IPS DF 4.7 (cell line): ENCODE measurements around the gene SLAIN2.
"Not testable (repeated sequence)": the region's sequence is repeated elsewhere in the genome, so short reads cannot be mapped to it uniquely, and the experiment has no call there.

Experiments
- DNase-seq: peaks from one replicate; pipeline ENCODE4 v3.0.0-alpha.2; 2013; ENCODE audit warnings: low spot score; ENCODE audit errors: extremely low read depth

Gene SLAIN2

DNA sequence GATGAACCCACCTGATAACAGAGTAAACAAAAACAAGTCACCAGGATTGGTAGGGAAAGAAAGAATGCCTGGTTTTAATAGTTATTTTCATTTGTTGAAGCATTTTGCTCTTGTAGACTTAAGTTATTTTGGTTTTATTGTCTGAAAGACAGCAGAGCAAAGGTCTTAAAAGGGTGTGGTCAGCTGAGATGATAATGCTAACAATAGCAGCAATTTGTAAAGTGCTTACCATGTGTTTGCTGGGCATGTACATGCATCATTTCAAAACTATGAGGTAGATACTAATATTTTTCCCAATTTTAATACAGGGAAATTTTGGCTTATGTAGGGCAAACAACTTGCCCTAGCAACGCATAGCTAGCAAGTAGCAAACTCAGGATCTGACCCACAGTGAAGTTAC is 95.0 kb downstream of the SLAIN2 start:
- DNase-seq: no peak

DNA sequence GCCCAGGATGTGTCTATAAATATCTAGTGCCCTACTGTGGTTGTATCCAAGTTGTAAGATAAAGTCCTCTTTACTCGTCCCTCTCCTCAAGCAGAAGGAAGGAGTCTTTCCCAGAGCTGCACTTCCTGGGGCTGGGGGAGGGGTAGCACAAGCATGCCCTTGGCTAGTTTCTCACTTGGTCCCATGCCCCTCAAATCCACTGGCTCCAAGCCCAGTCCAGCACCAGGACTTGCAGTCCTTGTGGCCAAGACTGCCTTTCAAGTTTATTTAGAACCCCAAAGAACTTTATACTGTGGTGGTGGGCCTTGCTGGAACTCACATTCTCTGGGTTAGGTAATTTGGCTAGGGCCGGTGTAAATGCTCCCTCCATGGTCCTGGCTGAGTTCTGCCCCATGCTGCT is 98.7 kb downstream of the SLAIN2 start:
- DNase-seq: no peak

DNA sequence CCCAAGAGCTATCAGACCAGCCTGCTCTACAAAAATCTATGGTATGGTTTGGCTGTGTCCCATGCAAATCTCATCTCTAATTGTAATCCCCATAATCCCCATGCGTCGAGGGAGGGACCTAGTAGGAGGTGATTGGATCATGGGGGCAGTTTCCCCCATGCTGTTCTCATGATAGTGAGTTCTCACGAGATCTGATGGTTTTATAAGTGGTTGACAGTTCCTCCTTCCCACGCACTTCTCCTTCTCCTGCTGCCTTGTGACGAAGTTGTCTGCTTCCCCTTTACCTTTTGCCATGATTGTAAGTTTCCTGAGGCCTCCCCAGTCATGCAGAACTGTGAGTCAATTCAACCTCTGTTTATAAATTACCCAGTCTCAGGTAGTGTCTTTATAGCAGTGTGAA is 99.6 kb downstream of the SLAIN2 start:
- not testable (repeated sequence) for DNase-seq

DNA sequence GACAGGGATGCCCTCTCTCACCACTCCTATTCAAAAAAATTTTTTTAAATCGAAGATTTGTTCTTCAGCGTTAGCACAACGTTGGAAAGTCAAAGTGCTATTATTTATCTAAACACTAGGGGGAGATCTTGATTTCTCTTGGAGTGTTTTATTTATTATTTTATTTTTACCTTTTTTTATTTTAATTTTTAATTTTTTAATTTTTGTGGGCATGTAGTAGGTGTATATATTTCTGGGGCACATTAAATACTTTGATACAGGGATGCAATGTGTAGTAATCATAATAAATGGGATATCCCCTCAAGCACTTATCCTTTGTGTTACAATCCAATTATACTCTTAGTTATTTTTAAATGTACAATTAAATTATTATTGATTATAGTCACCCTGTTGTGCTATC is 104.4 kb downstream of the SLAIN2 start:
- DNase-seq: no peak

DNA sequence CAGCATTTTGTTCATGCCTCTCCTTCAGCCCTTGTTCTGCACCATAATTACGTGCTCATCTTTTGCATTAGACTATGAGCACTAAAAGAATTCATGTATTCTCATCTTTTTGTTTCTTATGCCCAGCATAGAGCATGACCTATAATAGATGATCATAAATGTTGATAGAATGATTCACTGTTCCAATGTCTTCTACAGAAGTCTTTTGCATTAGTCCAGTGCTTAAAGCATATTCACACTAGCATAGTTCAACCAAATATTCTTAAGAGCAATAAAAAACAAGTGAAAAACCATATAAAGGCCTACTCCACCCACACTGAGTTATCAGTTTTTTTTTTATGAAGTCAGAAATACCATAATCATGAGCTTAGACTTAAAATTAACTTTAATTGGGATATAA is 105.3 kb downstream of the SLAIN2 start:
- no peak for DNase-seq

DNA sequence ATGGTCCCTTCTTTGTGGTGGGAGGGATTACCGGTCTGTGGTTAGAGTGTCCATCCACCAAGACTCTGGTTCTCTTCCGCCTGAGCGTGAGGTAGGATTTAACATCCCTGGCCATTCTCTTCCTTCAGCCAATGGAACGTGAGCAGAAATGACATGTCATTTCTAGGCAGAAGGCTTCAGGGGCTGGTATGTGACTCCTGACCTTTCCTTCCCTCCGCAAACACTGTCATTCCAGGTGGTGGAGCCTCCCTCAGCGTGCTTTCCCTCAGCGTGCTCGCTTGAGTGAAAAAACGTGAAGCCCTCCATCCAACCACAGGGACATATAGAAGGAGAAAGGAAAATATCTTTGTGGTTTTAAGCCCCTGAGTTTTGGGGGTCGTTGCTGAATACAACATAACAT is 107.8 kb downstream of the SLAIN2 start:
- no peak for DNase-seq

DNA sequence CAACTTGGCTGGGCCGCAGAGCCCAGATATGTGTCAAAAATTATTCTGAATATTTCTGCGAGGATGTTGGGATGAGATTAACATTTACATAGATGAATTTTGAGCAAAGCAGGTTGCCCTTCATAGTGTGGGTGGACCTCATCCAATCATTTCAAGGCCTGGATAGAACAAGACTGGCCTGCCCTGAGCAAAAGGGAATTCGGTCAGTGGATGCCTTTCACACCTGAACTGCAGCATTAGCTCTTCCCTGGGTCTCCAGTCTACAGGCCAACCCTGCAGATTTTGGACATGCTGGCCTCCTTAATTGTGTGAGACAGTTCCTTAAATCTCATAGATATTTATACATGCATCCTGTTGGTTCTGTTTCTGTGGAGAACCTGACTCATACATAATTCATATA is 109.4 kb downstream of the SLAIN2 start:
- DNase-seq: no peak

DNA sequence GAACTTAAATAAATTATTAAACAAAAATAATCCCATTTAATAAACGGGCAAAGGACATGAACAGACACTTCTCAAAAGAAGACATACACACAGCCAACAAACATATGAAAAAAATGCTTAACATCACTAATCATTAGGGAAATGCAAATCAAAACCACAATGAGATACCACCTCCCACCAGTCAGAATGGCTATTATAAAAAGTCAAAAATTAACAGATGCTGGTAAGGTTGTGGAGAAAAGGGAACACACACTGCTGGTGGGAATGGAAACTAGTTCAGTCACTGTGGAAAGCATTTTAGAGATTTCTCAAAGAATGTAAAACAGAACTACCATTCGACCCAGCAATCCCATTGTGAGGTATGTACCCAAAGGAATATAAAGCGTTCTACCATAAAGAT is 110.3 kb downstream of the SLAIN2 start:
- not testable (repeated sequence) for DNase-seq

DNA sequence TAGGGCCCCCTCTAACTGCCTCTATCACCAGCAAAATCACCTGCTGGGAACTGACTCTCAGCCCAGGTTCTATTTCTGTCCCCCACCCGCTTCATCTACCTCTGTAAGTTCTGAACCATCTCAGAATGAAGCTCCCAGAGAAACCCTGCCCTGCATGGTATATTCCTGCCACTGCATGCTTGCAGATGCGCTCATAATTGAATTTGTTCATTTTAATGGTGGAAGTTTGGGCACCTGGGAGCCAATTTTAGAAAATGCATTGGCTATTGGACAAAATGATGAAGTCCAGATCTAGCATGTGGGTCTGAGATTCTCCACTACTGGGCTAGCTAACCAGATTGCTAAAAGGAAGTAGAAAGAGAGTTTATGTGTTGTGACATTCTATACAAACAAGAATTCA is 113.3 kb downstream of the SLAIN2 start:
- DNase-seq: no peak

DNA sequence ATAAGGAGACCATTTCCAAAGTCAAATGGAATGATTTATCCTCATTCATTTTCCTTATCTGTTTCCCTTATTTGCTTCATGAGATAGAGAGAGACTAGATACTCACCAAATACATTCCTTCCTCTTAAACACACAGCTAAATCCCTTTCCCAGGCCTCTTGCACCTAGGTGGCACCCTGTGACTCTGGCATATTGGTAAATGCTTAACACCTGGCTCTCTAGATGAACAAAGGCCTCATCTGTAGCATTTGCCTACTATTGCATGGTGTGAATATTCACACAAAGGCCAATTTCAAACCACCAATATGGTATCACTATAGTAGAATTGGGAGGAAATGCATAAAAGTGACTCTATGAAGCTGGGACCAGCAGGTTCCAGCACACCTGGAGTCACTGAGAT is 119.7 kb downstream of the SLAIN2 start:
- no peak for DNase-seq

DNA sequence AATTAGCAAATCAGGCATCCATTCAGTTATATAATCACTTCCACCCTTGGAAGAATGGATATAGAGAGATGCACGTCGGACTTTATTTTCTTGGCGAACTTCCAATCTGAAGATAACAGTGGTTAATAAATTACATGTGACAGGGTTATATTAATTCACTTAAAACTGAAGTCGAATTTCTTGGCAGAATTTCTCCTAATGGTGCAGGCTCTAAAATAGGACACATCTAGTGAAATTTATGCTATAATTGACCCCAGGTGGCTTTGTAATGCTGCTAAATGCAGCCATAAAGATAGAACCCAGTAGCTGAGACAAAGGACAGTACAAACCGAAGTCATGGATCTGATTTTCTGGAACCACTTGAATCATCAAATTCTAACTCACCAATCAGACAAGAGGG is 121.0 kb downstream of the SLAIN2 start:
- DNase-seq: no peak

DNA sequence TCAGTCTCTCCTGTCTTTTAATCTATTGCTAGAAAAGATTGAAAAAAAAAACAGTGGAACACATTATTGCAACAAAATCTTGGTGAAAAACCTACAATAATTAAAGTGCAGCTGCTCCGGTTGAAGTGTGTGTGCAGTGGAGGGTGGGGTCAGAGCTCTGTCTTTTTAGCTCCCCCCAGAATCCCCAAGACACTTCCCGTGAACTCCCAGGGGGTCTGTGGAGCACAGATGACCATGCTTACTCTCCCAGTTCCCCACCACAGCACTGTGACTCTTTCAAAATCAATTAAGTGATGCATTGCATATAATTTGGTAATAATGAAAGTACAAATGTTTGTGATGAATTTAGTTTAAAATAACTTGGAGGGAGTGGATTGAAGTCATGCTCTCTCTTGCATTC is 126.1 kb downstream of the SLAIN2 start:
- DNase-seq: no peak

DNA sequence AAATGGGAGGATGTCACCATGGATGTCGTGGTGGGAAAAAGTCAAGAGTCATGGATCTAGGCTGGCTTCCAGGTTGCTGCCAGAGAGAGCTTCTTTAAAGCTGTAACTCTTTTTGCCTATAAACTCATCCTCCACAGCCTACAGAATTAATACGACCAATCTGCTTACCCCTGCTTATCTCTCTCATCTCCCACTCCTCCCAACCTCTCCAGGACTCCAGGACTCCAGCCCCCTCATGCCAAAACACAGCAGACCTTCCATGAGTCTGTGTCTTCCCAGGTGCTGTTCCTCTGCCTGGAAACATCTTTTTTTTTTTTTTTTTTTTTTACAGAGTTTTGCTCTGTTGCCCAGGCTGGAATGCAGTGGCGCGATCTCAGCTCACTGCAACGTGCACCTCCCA is 126.6 kb downstream of the SLAIN2 start:
- DNase-seq: no peak

DNA sequence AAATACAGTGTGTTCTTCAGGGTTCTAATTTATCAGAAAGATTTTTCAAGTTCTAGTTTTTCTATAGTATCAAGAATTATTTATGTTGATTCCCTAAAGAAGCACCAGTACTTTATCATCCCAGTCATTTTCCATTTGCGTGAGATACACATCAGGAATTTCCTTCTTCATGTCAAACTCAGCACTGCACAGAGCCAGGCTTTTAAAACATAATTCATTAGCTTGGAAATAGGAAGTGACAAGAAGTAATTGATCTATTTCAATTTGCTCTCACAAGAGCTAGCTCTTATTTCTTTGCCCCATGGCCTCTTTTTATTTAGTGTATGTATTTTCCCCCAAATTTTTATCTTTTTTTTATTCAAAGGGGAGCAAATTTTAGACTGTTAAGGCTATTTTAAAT is 128.8 kb downstream of the SLAIN2 start:
- DNase-seq: no peak

DNA sequence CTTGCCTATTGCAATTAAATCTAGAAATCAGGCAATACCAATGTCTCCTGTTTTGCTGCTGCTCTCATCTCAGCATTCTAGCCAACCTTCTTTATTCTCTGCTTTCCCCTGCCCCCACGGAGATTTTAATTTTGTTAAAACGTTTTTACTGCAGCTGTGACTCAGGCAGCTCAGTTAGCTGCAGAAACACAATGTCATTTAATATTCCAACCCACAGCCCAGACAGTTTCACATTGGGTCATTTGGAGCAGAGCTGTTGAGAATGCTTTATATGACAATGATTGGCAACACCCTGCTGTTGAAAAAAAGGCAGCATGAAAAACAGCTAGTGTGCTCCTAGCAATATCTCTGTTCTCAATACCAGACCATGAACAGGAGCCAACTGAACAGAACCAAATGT is 129.2 kb downstream of the SLAIN2 start:
- no peak for DNase-seq

DNA sequence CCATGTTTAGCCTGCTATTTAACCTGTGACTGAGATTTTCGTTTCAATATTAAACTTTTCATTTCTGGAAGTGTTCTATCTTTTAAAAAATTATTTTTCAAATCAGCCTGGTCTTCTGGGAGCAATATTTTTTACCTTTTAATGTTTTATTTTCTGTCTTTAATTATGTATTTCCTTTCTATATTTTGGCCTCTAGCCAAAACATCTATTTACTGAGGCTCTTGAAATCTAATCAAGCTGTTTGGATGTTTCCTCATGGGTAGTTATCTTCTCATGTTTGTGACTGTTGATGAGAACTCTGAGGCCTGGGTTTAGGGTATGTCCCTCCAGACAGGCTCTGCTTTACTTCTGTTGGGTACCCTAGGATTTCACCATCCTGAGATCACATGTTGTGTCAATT is 131.5 kb downstream of the SLAIN2 start:
- no peak for DNase-seq

DNA sequence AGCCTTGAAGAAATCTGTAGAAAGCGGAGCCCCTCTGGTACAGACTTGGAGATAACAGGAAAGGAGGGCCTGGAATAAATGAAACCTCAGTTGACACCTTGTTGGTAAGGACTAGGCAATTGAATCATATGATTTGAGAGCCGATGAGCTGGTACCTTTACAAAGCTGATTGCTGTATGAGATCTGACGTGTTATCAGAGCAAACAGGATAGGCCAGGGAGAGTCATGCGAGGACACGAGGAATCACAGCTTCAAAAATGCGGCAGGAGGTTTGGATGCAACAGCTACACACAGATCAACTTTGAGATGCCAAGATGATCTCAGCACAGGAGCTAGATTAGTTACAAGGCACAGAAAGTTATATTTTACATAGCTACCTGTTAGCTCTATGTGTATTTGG is 134.4 kb downstream of the SLAIN2 start:
- no peak for DNase-seq
